ENCODE data around the gene FBRSL1. TPM values are rescaled to one million over a fixed set of nuclear protein-coding genes. Genes with fewer than 3 reads are reported as not detected.

Gene FBRSL1
- total and polyA plus RNA-seq, 5 experiments from 2014 or later, result 0.38 to 101 (median 1.0) TPM

DNA sequence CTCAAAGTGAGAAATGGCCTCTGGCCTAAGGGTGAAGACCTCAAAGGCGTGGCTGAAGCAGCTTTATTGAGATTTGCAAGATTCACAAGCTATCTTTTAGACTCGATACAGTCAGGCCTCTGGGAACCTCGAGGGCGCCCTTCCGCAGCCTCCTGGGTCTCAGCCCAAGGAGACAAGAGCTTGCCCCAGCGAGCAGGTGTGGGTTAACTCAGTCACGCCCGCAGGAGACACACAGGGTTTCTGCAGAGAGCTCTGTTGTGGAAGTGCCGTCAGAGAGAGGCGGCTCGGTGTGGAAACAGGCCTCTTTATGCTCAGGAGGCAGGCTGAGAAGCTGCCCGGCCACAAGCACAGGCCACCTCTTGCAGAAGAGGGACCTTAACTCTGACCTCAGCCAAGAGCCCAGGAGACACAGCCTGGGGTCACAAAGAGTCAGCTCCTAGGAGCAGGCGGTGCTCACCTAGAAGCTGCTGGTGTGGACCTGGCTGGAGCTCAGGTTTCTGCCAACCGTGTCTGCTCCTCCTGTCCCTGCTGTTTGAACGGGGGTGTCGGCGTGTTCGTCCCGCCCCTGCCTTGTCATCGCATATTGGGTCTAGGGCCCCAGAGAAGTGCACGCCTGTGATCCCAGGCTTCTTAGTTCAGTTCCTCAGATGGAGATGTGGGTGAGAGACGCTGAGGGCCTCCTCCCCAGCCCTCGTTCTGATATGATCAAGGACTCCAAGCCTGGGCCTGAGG is 42.1 kb upstream of the FBRSL1 start:
- Mint-ChIP-seq H3K27ac (peak overlapping the region; percentile 18 to 100 (median 85)), H3K36me3 (no peaks in the 10 kb centered on the region), H3K9me3 (no peaks in the 10 kb centered on the region), H3K27me3 (peaks cover 0 to 1% (median 0%) of the 10 kb centered on the region in 5 donors), H3K4me3 (peak overlapping the region in 2 of 10 donors; percentile 36 to 68), H3K4me1 (peaks cover 34 to 77% (median 65%) of the 10 kb centered on the region in 4 donors)
- DNase-seq, result peak in 1 of 10 donors; percentile 44
- POLR2A ChIA-PET, result interaction anchor here (1.1 to 3.6 kb wide), 10 partner anchors 9 to 43 kb away, joined by 3 to 20 read pairs (median 5); no protein-coding TSS in a partner anchor
- ATAC-seq, result no peak

DNA sequence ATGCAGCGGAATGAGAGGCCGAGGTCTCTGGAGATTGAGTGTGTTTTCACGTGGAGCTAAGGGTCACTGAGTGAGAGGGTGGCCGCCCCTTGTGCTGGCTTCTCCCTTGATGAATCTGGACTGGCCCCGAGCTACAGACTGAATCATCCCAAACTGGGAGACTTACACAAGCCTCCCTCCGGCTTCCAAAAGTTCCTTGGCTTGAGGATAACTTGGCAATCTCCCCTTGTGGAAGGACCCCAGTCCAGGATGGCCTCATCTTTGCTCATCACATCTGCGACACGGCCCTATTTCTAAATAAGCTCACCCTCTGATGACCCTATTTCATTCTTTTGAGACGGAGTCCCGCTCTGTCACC is 41.5 kb upstream of the FBRSL1 start:
- Mint-ChIP-seq H3K27me3 (peaks cover 0 to 1% (median 0%) of the 10 kb centered on the region in 5 donors), H3K27ac (peak overlapping the region; percentile 18 to 100 (median 84)), H3K4me1 (peaks cover 30 to 73% (median 63%) of the 10 kb centered on the region in 4 donors), H3K4me3 (peak overlapping the region in 2 of 10 donors; percentile 26 to 42), H3K9me3 (no peaks in the 10 kb centered on the region), H3K36me3 (no peaks in the 10 kb centered on the region)
- no peak for DNase-seq
- ATAC-seq, result no peak
- POLR2A ChIA-PET, result interaction anchor here (1.1 to 3.6 kb wide), 7 partner anchors 9 to 40 kb away, joined by 3 to 20 read pairs (median 7); no protein-coding TSS in a partner anchor

DNA sequence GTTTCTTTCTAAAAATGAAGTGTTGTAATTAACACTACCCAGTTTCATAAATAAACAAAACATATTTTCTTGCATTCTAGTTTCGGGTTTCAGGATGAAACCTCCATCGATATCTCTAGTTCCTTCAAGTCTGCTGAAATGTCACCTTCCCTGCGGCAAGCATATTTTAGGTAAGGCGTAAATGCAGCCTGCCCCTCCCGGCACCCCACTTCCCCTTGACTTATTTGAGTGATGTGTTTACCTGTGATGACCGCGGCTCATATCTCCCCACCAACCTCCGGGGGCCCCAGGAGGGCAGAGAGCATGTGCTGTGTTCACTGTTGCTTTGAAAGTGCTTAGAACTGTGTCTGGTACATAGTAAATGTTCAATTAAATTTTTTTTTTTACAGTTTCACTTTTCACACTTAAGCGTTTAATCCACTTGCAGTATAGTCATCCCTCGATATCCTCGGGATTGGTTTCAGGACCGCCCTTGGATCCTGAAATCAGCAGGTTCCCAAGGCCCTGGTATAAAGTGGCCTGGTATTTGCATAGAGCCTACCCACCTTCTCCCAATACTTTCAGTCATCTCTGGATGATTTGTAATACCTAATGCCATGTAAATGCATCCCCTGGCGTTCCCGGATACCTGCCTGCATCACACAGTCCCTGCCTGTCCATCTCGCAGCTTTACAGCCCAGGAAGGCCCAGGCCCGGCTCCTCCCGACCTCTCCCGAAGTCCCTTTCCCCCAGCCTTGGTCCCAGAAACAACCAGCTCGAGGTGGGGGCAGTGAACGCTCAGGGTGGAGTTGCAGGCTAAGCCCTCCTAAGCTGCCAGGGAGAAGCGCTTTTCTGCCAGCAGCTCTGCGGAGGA is 40.2 kb upstream of the FBRSL1 start:
- Mint-ChIP-seq H3K4me3 (peak overlapping the region in 8 of 10 donors; percentile 3 to 79 (median 43)), H3K27ac (peak overlapping the region in 9 of 10 donors; percentile 1 to 93 (median 80)), H3K9me3 (no peaks in the 10 kb centered on the region), H3K4me1 (peaks cover 25 to 67% (median 60%) of the 10 kb centered on the region in 4 donors), H3K36me3 (no peaks in the 10 kb centered on the region), H3K27me3 (peaks cover 0 to 1% (median 0%) of the 10 kb centered on the region in 5 donors)
- POLR2A ChIA-PET, result interaction anchor here (0.9 to 3.6 kb wide), 7 partner anchors 8 to 54 kb away, joined by 3 to 20 read pairs (median 3); no protein-coding TSS in a partner anchor
- peak in 1 of 2 donors; percentile 32 for ATAC-seq
- peak in 5 of 10 donors; percentile 29 to 72 (median 35) for DNase-seq

DNA sequence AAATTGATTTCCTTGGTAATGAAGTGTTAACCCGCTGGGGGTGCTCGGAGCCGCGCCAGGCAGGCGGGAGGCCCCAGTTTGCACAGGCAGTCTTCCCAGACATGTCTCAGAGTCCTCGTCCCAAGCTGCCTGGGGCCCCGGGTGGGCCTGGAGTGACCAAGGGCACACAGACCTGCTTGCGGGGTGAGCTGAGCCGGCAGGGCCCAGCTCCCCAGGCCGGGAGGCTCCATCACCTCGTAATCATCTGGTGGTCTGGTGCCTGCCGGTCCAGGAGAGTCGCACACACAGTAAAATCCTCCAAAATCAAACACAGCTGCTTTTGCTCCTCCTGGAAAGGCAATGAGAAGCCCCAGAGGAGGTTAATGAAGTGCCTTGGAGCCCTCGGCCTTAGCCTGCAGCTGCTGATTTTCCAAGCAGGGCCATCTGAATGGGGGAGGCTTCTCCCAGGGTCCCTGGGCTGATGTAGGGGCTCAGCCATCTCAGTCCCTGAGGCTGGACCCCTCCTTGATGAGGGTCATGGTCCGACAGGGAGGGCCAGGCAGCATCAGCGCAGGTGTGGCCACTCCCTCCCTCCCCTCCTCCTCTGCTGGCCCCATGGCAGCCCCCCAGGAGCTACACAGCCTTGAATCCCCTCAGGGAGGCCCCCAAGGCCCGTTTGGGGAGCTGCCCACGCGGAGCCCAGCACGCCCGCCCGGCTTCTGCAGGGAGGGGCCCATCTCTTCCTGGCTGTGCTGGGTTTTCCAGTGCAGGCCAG is 39.4 kb upstream of the FBRSL1 start:
- POLR2A ChIA-PET, result interaction anchor here (0.9 to 1.5 kb wide), 6 partner anchors 7 to 53 kb away, joined by 3 read pairs; no protein-coding TSS in a partner anchor
- Mint-ChIP-seq H3K4me1 (peaks cover 22 to 66% (median 58%) of the 10 kb centered on the region in 4 donors), H3K36me3 (no peaks in the 10 kb centered on the region), H3K4me3 (peak overlapping the region in 1 of 10 donors; percentile 70), H3K27ac (no peak overlapping the region), H3K27me3 (peaks cover 0 to 1% (median 0%) of the 10 kb centered on the region in 5 donors), H3K9me3 (no peaks in the 10 kb centered on the region)
- ATAC-seq (no peak), DNase-seq (no peak)

DNA sequence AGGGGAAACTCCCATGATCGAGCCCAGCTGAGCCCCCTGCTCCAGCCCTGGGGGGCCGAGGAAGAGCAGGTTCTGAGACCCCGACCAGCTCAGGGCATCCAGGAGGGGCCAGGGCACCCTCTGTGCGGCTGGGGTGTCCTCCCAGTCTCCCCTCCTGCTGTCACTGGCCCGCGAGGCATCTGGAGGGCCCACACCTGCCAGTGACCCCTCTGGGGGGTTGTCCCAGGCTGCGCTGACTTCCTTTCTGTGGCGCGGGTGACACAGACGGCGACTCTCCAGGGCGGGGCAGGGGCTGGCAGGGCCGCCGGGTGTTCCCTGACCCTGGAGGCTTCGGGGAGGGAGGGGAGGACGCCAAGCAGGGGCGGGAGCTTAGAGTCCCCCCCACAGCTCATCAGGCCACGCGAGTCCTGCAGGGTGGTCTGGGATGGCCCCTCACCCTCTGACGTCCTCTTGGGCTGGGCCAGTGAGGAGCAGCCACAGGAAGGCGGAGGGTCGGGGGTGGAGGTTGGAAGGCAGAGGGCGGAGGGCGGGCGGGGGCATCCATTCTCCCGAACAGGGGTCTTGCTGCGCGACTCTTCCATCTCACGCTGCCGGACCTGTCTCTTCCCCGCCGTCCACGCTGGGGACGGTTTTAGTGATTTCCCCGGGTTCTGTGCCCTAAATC is 38.6 kb upstream of the FBRSL1 start:
- H3K4me3 Mint-ChIP-seq, result no peak overlapping the region
- DNase-seq (no peak), ATAC-seq (no peak)
- POLR2A ChIA-PET, result interaction anchor here (1.1 to 1.3 kb wide), 2 partner anchors 28 to 35 kb away, joined by 3 read pairs; no protein-coding TSS in a partner anchor
- H3K36me3 Mint-ChIP-seq, result no peaks in the 10 kb centered on the region
- no peak overlapping the region for H3K27ac Mint-ChIP-seq
- no peaks in the 10 kb centered on the region for H3K9me3 Mint-ChIP-seq
- peaks cover 14 to 65% (median 56%) of the 10 kb centered on the region in 4 donors for H3K4me1 Mint-ChIP-seq
- peaks cover 0 to 1% (median 0%) of the 10 kb centered on the region in 5 donors for H3K27me3 Mint-ChIP-seq

DNA sequence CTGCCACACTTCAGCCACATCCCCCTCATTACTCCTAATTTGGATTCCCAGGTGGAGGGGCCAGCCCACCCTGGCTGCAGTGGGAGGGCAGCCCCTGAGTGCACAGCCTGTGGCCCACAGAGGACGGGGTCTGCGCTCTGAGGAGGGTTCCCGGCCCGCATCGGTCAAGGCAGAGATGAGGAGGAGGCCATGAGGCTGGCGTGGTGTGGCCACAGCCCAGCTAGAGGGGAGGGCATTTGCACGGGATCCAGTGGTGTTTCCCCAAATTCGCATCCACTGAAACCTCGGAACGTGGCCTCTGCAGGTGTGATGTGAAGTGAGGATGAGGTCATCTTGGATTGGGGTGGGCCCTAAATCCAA is 38.1 kb upstream of the FBRSL1 start:
- Mint-ChIP-seq H3K27me3 (peaks cover 0 to 1% (median 0%) of the 10 kb centered on the region in 5 donors), H3K27ac (peak overlapping the region in 2 of 10 donors; percentile 21 to 71), H3K4me1 (peaks cover 14 to 62% (median 52%) of the 10 kb centered on the region in 4 donors), H3K4me3 (no peak overlapping the region), H3K9me3 (no peaks in the 10 kb centered on the region), H3K36me3 (no peaks in the 10 kb centered on the region)
- ATAC-seq, result no peak
- DNase-seq, result no peak
- POLR2A ChIA-PET, result interaction anchor here (1.1 kb wide), 1 partner anchor 34 kb away, joined by 3 read pairs; no protein-coding TSS in a partner anchor

DNA sequence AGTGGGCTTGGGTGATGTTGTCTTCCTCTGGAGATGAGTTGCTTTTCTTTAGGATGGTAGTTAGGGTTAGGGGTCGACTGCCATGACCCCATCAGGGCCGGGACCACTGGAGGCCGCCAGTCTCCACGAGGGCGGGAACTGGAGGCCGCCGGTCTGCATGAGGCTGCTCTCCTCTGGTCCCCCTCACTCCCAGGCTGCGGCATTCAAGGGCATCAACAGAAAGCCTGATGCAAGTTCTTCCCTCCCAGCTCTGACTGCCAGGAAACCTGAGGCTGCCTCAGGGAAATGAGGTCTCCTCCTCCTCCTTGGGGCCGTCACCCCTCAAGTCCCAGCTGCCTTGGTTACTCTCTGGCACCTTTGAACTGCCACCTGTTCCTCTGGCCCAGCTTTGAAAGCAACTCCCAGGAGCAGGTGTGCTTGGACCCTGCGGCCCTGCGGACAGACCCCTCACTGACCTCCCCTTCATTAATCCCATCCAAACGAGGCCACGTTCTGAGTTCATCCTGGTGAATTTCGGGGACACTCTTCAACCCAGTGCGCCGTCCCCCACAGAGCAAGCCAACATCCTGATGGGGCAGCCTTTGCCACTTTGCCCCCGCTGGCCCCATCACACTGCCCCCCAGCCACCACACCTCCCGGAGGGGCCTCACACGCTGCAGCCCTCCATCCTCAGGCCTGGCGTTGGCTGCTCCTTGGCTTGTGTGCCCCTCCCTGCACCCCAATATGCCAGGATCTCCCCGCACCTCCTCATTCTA is 37.2 kb upstream of the FBRSL1 start:
- no peak for ATAC-seq
- Mint-ChIP-seq H3K27ac (peak overlapping the region in 2 of 10 donors; percentile 21 to 71), H3K36me3 (no peaks in the 10 kb centered on the region), H3K9me3 (no peaks in the 10 kb centered on the region), H3K4me3 (peak overlapping the region in 2 of 10 donors; percentile 1 to 10), H3K4me1 (peaks cover 14 to 52% (median 48%) of the 10 kb centered on the region in 4 donors), H3K27me3 (peaks cover 0 to 1% (median 0%) of the 10 kb centered on the region in 5 donors)
- no peak for DNase-seq
- POLR2A ChIA-PET, result no interaction called here

DNA sequence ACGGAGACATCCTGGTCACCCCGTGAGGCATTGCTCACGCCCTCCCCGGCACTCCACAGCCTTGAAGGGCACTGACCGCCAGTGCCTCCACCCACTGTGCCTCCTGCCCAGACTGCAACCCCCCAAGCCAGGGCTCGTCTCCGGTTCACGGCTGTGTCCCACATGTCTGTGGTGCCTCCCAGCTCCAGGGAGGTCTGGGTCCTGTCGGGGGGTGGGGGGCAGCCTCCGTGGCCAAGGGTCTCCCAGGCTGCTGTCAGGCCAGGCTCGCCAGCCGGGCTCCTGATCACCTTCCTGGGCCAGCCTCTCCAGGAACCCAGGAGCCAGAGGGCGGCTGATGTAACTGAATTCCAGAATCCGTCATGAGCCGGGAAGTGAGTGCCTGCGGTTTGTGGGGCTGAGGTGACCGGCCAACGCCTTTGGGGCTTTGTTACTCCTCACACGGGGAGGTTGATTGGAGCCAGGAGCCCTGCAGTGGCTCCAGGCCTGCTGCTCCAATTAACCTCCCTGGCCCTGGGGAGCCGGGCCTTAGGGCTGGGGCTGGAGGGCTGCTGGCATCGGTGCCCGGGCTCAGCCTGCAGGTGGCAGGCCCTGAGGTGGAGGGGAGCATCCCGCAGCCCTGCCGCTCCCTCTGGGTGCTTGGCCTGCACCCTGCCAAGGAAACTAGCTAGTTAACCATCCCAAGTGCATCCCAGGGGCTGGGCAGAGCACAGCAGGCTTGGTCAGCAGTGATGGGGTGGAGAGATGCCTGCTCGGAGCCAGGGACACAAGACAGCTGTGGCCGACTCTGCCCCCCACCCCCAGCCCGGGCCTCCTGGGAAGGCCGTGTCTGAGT is 36.4 kb upstream of the FBRSL1 start:
- H3K9me3 Mint-ChIP-seq, result no peaks in the 10 kb centered on the region
- H3K36me3 Mint-ChIP-seq, result no peaks in the 10 kb centered on the region
- ATAC-seq (no peak), DNase-seq (no peak)
- H3K27ac Mint-ChIP-seq, result peak overlapping the region in 1 of 10 donors; percentile 71
- peaks cover 0 to 1% (median 0%) of the 10 kb centered on the region in 5 donors for H3K27me3 Mint-ChIP-seq
- POLR2A ChIA-PET, result interaction anchor here (0.9 kb wide), 1 partner anchor 19 kb away, joined by 4 read pairs; no protein-coding TSS in a partner anchor
- no peak overlapping the region for H3K4me3 Mint-ChIP-seq
- H3K4me1 Mint-ChIP-seq, result peaks cover 11 to 48% (median 43%) of the 10 kb centered on the region in 4 donors

DNA sequence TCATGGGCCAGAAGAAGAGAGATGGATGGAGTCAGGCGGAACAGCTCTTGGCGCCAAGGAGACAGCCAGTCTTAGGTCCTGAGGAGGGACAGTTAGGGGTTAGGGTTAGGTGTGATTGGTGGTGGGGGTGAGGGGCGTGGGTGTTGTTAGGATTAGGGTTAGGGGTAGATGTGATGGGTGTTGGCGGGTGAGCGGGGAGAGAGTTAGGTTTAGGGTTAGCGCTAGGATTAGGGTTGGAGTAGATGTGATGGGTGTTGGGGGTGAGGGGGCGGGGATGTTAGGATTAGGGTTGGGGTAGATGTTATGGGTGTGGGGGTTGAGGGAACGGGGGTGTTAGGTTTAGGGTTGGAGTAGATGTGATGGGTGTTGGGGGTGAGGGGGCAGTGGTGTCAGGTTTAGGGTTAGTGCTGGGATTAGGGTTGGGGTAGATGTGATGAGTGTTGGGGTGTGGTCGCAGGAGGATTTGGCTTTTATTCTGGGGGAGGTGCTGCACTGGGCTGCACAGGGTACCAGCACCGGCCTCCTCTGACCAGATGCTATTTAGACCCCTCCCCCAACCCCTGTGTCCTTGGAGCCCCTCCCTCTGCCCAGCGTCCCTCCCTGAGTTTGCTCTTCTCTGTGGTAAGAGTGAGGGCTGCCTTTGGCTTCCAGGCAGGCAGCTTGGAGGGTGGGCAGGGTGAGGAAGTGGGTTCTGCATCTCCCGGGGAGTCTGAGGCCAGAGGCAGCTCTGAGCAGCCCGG is 35.6 kb upstream of the FBRSL1 start:
- POLR2A ChIA-PET, result interaction anchor here (0.9 kb wide), 1 partner anchor 19 kb away, joined by 4 read pairs; no protein-coding TSS in a partner anchor
- no peak for DNase-seq
- Mint-ChIP-seq H3K36me3 (no peaks in the 10 kb centered on the region), H3K27me3 (peaks cover 0 to 1% (median 0%) of the 10 kb centered on the region in 5 donors), H3K4me1 (peaks cover 11 to 47% (median 42%) of the 10 kb centered on the region in 4 donors), H3K27ac (peak overlapping the region in 1 of 10 donors; percentile 19), H3K9me3 (no peaks in the 10 kb centered on the region), H3K4me3 (peak overlapping the region in 2 of 10 donors; percentile 8 to 9)
- ATAC-seq, result no peak

Data from naive thymus-derived CD8-positive, alpha-beta T cell (primary cell).